Trophoblast cell (in vitro differentiated cells and primary cell): ENCODE measurements around the gene PRSS38.

Experiments
- DNase-seq, 2 donors: peaks; one replicate each; pipeline ENCODE4 v3.0.0-alpha.2; 2016
- H2AFZ ChIP-seq: 2 replicates; pipeline ENCODE4 v1.6.1; 2013; ENCODE audit warnings: low read length, moderate library complexity, mild to moderate bottlenecking; ENCODE audit not compliant: insufficient read depth, poor library complexity
- H2AK5ac ChIP-seq: 2 replicates; pipeline ENCODE4 v1.6.1; 2013; ENCODE audit warnings: mild to moderate bottlenecking, low read length
- H2BK120ac ChIP-seq: 2 replicates; pipeline ENCODE4 v1.6.1; 2013; ENCODE audit warnings: low read length, mild to moderate bottlenecking, moderate library complexity; ENCODE audit not compliant: insufficient read depth, poor library complexity
- H2BK12ac ChIP-seq: 2 replicates; pipeline ENCODE4 v1.6.1; 2013; ENCODE audit warnings: mild to moderate bottlenecking, low read length, moderate library complexity
- H2BK5ac ChIP-seq: 2 replicates; pipeline ENCODE4 v1.6.1; 2013; ENCODE audit warnings: low read length, low read depth, moderate library complexity, mild to moderate bottlenecking; ENCODE audit not compliant: poor library complexity
- H3K14ac ChIP-seq: 2 replicates; pipeline ENCODE4 v1.6.1; 2013; ENCODE audit warnings: mild to moderate bottlenecking, low read length
- H3K18ac ChIP-seq: 2 replicates; pipeline ENCODE4 v1.6.1; 2013; ENCODE audit warnings: mild to moderate bottlenecking, low read length
- H3K23ac ChIP-seq: 2 replicates; pipeline ENCODE4 v1.6.1; 2013; ENCODE audit warnings: low read length
- H3K27ac ChIP-seq: 2 replicates; pipeline ENCODE4 v1.5.1; 2013; ENCODE audit warnings: low read depth, mild to moderate bottlenecking, inconsistent platforms, low read length, moderate library complexity
- H3K27me3 ChIP-seq: 2 replicates; pipeline ENCODE4 v1.6.1; 2013; ENCODE audit warnings: inconsistent platforms, mild to moderate bottlenecking, low read length, moderate library complexity; ENCODE audit not compliant: insufficient read depth
- H3K36me3 ChIP-seq, 2 experiments: 1 replicate in 1 of 2; 2 replicates in 1 of 2; pipeline ENCODE4 v1.6.1; 2013; ENCODE audit warnings: low read length in 2 of 2, mild to moderate bottlenecking in 2 of 2, moderate library complexity in 1 of 2; ENCODE audit not compliant: insufficient read depth in 2 of 2, control insufficient read depth in 1 of 2
- H3K4ac ChIP-seq: 2 replicates; pipeline ENCODE4 v1.6.1; 2013; ENCODE audit warnings: low read depth, mild to moderate bottlenecking, low read length, moderate library complexity
- H3K4me1 ChIP-seq, 2 experiments: 1 replicate in 1 of 2; 2 replicates in 1 of 2; pipeline ENCODE4 v1.6.1; 2013; ENCODE audit warnings: low read length in 2 of 2, mild to moderate bottlenecking in 2 of 2, moderate library complexity in 1 of 2; ENCODE audit not compliant: insufficient read depth in 2 of 2, control insufficient read depth in 1 of 2
- H3K4me2 ChIP-seq: 2 replicates; pipeline ENCODE4 v1.6.1; 2013; ENCODE audit warnings: inconsistent platforms, mild to moderate bottlenecking, low read length, moderate library complexity
- H3K4me3 ChIP-seq: 2 replicates; pipeline ENCODE4 v1.5.1; 2013; ENCODE audit warnings: mild to moderate bottlenecking, low read depth, low read length, inconsistent platforms
- H3K79me1 ChIP-seq: one replicate; pipeline ENCODE4 v1.6.1; 2013; ENCODE audit warnings: low read length
- H3K79me2 ChIP-seq: 2 replicates; pipeline ENCODE4 v1.6.1; 2013; ENCODE audit warnings: low read length, mild to moderate bottlenecking; ENCODE audit not compliant: control insufficient read depth, insufficient read depth, poor library complexity
- H3K9ac ChIP-seq: 2 replicates; pipeline ENCODE4 v1.6.1; 2013; ENCODE audit warnings: mild to moderate bottlenecking, low read length
- H3K9me3 ChIP-seq: 2 replicates; pipeline ENCODE4 v1.6.1; 2013; ENCODE audit warnings: low read depth, mild to moderate bottlenecking, control low read depth, inconsistent platforms, low read length; ENCODE audit not compliant: insufficient read depth
- H4K12ac ChIP-seq: 2 replicates; pipeline ENCODE4 v1.6.1; 2013; ENCODE audit warnings: low read depth, mild to moderate bottlenecking, low read length, moderate library complexity
- H4K8ac ChIP-seq: 2 replicates; pipeline ENCODE4 v1.6.1; 2013; ENCODE audit warnings: low read depth, mild to moderate bottlenecking, low read length, moderate library complexity
- H4K91ac ChIP-seq: one replicate; pipeline ENCODE4 v1.6.1; 2013; ENCODE audit warnings: low read depth, mild to moderate bottlenecking, low read length, moderate library complexity
- WGBS: extraction: QIAGEN DNeasy Blood & Tissue Kit; methylation state at CpG from one replicate; pipeline ENCODE4 v1.1.7; 2013; ENCODE audit warnings: missing lambda C conversion rate; ENCODE audit not compliant: insufficient read length, insufficient coverage; ENCODE audit errors: extremely low coverage; 5-methylcytosine and 5-hydroxymethylcytosine counted together

The PRSS38 gene

GRCh38 chr1:227893949-227894721, 78.7 kb downstream of the PRSS38 start:
- Histone ChIP-seq H2BK12ac (no peak overlapping the region), H4K12ac (no peak overlapping the region), H3K4me2 (no peak overlapping the region), H3K14ac (no peak overlapping the region), H3K4me1 (peaks cover 50 to 52% of the 10 kb centered on the region in 2 experiments), H3K4me3 (peak overlapping the region; percentile 10), H3K79me2 (peaks cover 8% of the 10 kb centered on the region), H2AFZ (no peak overlapping the region), H3K23ac (no peak overlapping the region), H3K4ac (no peak overlapping the region), H2BK5ac (no peak overlapping the region), H3K18ac (peak overlapping the region; percentile 12), H4K91ac (peak overlapping the region; percentile 97), H3K79me1 (peaks cover 41% of the 10 kb centered on the region), H3K27me3 (no peaks in the 10 kb centered on the region), H3K27ac (peak overlapping the region; percentile 53), H2BK120ac (peak overlapping the region; percentile 96), H3K9ac (no peak overlapping the region), H3K9me3 (peaks cover 2% of the 10 kb centered on the region), H2AK5ac (peak overlapping the region; percentile 4), H3K36me3 (no peaks in the 10 kb centered on the region), H4K8ac (no peak overlapping the region)
- WGBS: no CpG with 5 or more reads among the region's 27 CpGs
- peak; percentile 60 to 90 for DNase-seq

- WGBS: no CpG with 5 or more reads among the region's 12 CpGs
- H3K9me3 ChIP-seq: peaks cover 2% of the 10 kb centered on the region
These were observed 79.5 kb downstream of the PRSS38 start for GRCh38 chr1:227894831-227895451.

More at GRCh38 chr1:227894831-227895451, 79.5 kb downstream of the PRSS38 start:
- H3K14ac ChIP-seq: peak overlapping the region; percentile 36
- H3K4me2 ChIP-seq: no peak overlapping the region
- H2AFZ ChIP-seq: no peak overlapping the region
- H2AK5ac ChIP-seq: peak overlapping the region; percentile 42
- no peak overlapping the region for H3K23ac ChIP-seq
- no peaks in the 10 kb centered on the region for H3K36me3 ChIP-seq
- no peak overlapping the region for H4K12ac ChIP-seq
- H4K8ac ChIP-seq: peak overlapping the region; percentile 40
- H2BK120ac ChIP-seq: peak overlapping the region; percentile 35
- peaks cover 8% of the 10 kb centered on the region for H3K79me2 ChIP-seq
- H3K27me3 ChIP-seq: no peaks in the 10 kb centered on the region
- peak overlapping the region; percentile 84 for H3K27ac ChIP-seq
- peak overlapping the region; percentile 78 for H4K91ac ChIP-seq
- H3K4me1 ChIP-seq: peaks cover 50 to 52% of the 10 kb centered on the region in 2 experiments
- peak overlapping the region; percentile 11 for H3K18ac ChIP-seq
- H2BK5ac ChIP-seq: peak overlapping the region; percentile 3
- H3K9ac ChIP-seq: no peak overlapping the region
- H2BK12ac ChIP-seq: peak overlapping the region; percentile 59
- peak overlapping the region; percentile 11 for H3K4ac ChIP-seq
- peak; percentile 49 to 59 for DNase-seq
- H3K4me3 ChIP-seq: no peak overlapping the region
- peaks cover 41% of the 10 kb centered on the region for H3K79me1 ChIP-seq
